PC-3 (cell line): ENCODE data around the gene RNASE9.

Source experiments
- EZH2 ChIP-seq: fragments of 300-600 bp; sonication (generic); IDR thresholded peaks from one replicate; pipeline ENCODE4 v1.6.1; 2017; ENCODE audit warnings: antibody characterized with exemption, mild to moderate bottlenecking, low read length; ENCODE audit not compliant: unreplicated experiment
- TF ChIP-seq, protein P1 (sequence below): fragments of 300-600 bp; sonication (generic); conservative IDR thresholded peaks from 2 replicates; pipeline ENCODE4 v1.5.1; 2017; ENCODE audit warnings: antibody characterized with exemption, low read depth, mild to moderate bottlenecking, low read length

- TF ChIP-seq, protein P1, sequence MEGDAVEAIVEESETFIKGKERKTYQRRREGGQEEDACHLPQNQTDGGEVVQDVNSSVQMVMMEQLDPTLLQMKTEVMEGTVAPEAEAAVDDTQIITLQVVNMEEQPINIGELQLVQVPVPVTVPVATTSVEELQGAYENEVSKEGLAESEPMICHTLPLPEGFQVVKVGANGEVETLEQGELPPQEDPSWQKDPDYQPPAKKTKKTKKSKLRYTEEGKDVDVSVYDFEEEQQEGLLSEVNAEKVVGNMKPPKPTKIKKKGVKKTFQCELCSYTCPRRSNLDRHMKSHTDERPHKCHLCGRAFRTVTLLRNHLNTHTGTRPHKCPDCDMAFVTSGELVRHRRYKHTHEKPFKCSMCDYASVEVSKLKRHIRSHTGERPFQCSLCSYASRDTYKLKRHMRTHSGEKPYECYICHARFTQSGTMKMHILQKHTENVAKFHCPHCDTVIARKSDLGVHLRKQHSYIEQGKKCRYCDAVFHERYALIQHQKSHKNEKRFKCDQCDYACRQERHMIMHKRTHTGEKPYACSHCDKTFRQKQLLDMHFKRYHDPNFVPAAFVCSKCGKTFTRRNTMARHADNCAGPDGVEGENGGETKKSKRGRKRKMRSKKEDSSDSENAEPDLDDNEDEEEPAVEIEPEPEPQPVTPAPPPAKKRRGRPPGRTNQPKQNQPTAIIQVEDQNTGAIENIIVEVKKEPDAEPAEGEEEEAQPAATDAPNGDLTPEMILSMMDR = no peak
- TF ChIP-seq EZH2 = no peak
These were observed 9.2 kb downstream of the RNASE9 start for GRCh38 chr14:20551606-20552005.
